NT2/D1 (cell line): ENCODE measurements around the gene TRIM46.

ENCODE experiments used
- SUZ12 ChIP-seq: IDR thresholded peaks from 2 replicates; pipeline ENCODE4 v1.6.1; 2011; ENCODE audit not compliant: insufficient read length, insufficient read depth; ENCODE audit errors: extremely low read depth
- YY1 ChIP-seq: IDR thresholded peaks from 2 replicates; pipeline ENCODE4 v1.6.1; 2011; ENCODE audit not compliant: insufficient read length, insufficient read depth
- ZNF274 ChIP-seq: IDR thresholded peaks from 2 replicates; pipeline ENCODE4 v1.6.1; 2011; ENCODE audit warnings: mild to moderate bottlenecking, low read depth, low read length

DNA sequence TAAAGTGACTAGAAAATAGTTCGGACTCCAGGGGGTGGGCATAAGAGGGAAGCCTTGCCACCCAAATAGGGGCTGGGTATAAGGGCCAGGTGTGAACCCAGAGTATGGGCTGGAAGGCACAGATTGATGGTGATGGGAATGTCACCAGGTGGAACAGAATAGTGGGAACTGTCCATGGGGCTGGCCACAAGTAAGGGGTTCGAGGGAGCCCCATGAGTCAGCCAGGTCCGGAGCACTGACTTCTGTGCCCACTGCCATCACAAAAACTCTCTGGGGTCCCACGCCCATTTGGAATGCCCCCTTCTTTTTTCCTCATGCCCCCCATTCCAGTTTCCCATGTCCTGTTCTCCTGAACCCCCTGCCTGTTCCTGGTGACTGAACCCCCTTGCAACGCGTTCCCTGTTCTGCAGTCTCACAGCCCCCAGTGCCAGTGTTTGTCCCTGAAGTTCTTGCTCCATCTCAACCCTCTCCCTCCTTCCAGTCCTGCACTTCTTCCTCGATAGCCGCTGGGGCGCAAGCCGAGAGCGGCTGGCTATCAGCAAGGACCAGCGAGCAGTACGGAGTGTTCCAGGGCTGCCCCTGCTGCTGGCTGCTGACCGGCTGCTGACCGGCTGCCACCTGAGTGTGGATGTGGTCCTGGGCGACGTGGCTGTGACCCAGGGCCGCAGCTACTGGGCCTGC lies 7.9 kb downstream of the TRIM46 start:
- TF ChIP-seq SUZ12 (no peak), ZNF274 (no peak), YY1 (no peak)
